Activated naive CD4-positive, alpha-beta T cell treated with anti-CD3 and anti-CD28 coated beads, Interleukin-2, amount 50 U/mL, for 24 hours (primary cell): ENCODE data around the gene CENATAC.
"Not testable (repeated sequence)": the region's sequence is repeated elsewhere in the genome, so short reads cannot be mapped to it uniquely, and the experiment has no call there.

Experiments used
- H3K27ac Mint-ChIP-seq: one replicate; pipeline ENCODE4 v1.8.0; 2021; ENCODE audit warnings: mild to moderate bottlenecking, mixed read lengths
- H3K27me3 Mint-ChIP-seq: one replicate; pipeline ENCODE4 v1.8.0; 2021; ENCODE audit warnings: mixed read lengths
- H3K36me3 Mint-ChIP-seq: one replicate; pipeline ENCODE4 v1.8.0; 2021; ENCODE audit warnings: mixed read lengths
- H3K4me1 Mint-ChIP-seq: one replicate; pipeline ENCODE4 v1.8.0; 2021; ENCODE audit warnings: mixed read lengths
- H3K4me3 Mint-ChIP-seq: one replicate; pipeline ENCODE4 v1.8.0; 2021; ENCODE audit warnings: mild to moderate bottlenecking, mixed read lengths
- H3K9me3 Mint-ChIP-seq: one replicate; pipeline ENCODE4 v1.8.0; 2021; ENCODE audit warnings: mixed read lengths

The CENATAC gene

DNA sequence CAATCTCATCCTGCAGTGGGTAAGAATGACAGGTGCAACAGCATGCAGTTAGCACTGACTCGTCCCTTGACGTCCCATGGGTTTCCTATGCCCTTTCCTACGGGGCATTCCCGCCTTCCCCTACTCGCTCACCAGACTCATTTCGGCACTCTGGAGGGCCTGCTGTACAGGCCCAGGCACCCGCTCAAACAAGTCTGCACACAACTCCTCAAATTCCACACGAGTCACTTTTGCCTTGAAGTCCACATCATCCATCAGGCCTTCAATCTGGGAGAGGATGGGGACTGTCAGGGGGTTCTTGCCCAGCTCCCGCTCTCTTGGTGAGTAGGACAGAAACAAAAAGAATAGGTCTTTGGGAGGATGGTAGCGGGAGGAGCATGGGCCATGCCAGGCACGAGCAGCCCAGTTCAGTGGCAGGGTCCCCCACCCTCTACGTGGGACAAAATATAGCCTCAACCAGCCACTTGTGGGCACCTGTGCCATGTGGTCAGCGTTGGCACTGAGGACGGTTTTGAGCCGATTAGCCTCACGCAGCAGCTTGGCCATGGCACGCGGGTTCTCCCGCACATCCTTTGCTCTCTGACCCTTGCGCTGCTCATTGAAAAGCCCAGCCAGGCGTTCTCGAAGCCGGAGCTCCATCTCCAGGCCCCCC, 54.4 kb downstream of the CENATAC start:
- no peak overlapping the region for H3K27ac Mint-ChIP-seq
- no peaks in the 10 kb centered on the region for H3K27me3 Mint-ChIP-seq
- peaks cover 41% of the 10 kb centered on the region for H3K4me1 Mint-ChIP-seq
- peaks cover 36% of the 10 kb centered on the region for H3K36me3 Mint-ChIP-seq
- no peak overlapping the region for H3K4me3 Mint-ChIP-seq
- H3K9me3 Mint-ChIP-seq = no peaks in the 10 kb centered on the region

- Mint-ChIP-seq H3K36me3 (peaks cover 31% of the 10 kb centered on the region), H3K4me1 (peaks cover 52% of the 10 kb centered on the region)
Observed at GRCh38 chr11:119054418-119054817, 56.5 kb downstream of the CENATAC start.

GRCh38 chr11:119055901-119056300, 58.0 kb downstream of the CENATAC start:
- H3K36me3 Mint-ChIP-seq = peaks cover 28% of the 10 kb centered on the region
- peak overlapping the region; percentile 90 for H3K27ac Mint-ChIP-seq
- no peaks in the 10 kb centered on the region for H3K27me3 Mint-ChIP-seq
- H3K4me3 Mint-ChIP-seq = peak overlapping the region; percentile 97
- H3K4me1 Mint-ChIP-seq = peaks cover 52% of the 10 kb centered on the region
- H3K9me3 Mint-ChIP-seq = no peaks in the 10 kb centered on the region

More at GRCh38 chr11:119054418-119054817, 56.5 kb downstream of the CENATAC start:
- H3K9me3 Mint-ChIP-seq = no peaks in the 10 kb centered on the region
- H3K27me3 Mint-ChIP-seq = no peaks in the 10 kb centered on the region
- no peak overlapping the region for H3K27ac Mint-ChIP-seq
- H3K4me3 Mint-ChIP-seq = peak overlapping the region; percentile 97

GRCh38 chr11:119056421-119056999, 58.6 kb downstream of the CENATAC start:
- Mint-ChIP-seq H3K36me3 (peaks cover 28% of the 10 kb centered on the region), H3K27ac (peak overlapping the region; percentile 97), H3K9me3 (no peaks in the 10 kb centered on the region), H3K4me1 (peaks cover 48% of the 10 kb centered on the region), H3K4me3 (peak overlapping the region; percentile 97), H3K27me3 (no peaks in the 10 kb centered on the region)

DNA sequence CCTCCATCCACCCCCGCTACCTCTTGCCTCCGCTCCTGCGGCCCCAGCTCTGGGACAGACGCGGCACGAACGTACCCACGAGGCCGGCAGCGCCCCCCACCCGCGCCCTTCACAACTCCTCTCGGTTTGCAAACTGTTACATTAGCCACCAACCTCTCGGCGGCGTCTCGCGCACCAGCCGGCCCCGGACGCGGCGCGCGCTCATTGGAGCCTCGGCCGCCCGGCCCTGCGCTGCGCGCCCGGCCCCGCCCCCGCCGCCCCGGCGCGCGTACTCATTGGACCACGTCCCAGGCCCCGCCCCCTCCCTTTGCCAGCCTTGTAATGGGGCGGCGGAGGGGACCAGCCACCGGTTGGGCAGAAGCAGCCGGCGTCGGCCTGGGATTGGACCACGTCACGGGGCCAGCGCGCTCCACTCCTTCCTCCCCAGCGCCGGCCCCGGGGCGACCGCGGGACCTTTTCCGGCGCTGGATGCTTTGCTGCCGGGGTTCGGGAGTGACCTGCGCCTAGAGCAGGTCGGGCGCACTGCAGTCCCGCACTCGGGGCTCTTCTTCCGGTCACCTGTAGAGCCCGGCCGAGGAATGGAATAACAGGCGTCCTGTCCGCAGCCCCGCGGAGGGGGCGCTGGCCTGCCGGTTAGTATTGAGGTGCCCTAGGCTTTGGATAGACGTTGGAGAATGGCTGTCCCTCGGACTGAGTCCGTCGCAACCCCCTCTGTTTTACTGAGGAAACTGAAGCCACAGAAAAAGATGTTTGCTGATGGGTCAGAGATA, 59.2 kb downstream of the CENATAC start, which contains the start of gene HYOU1:
HYOU1 (minus strand) TSS at position 206 of the 770 bp plus-strand sequence. CDS start 1,045 bp downstream, outside the sequence.
- Mint-ChIP-seq H3K4me1 (peaks cover 44% of the 10 kb centered on the region), H3K9me3 (no peaks in the 10 kb centered on the region), H3K36me3 (peaks cover 27% of the 10 kb centered on the region)

DNA sequence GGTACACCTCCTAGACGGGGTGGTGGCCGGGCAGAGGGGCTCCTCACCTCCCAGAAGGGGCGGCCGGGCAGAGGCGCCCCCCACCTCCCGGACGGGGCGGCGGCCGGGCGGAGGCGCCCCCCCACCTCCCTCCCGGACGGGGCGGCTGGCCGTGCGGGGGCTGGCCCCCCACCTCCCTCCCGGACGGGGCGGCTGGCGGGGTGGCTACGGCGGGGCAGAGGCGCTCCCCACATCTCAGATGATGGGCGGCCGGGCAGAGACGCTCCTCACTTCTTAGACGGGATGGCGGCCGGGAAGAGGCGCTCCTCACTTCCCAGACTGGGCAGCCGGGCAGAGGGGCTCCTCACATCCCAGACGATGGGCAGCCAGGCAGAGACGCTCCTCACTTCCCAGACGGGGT, 61.2 kb downstream of the CENATAC start:
- H3K4me3 Mint-ChIP-seq, H3K27ac Mint-ChIP-seq: not testable (repeated sequence)

More for the DNA sequence above, 59.2 kb downstream of the CENATAC start, which contains the start of gene HYOU1:
- Mint-ChIP-seq H3K4me3 (peak within 1 kb of the TSS; percentile 97), H3K27ac (peak within 1 kb of the TSS; percentile 97), H3K27me3 (no peaks in the 10 kb centered on the region)

GRCh38 chr11:119061256-119061655, 63.3 kb downstream of the CENATAC start:
- H3K9me3 Mint-ChIP-seq = no peaks in the 10 kb centered on the region
- H3K27ac Mint-ChIP-seq = no peak overlapping the region

More for the DNA sequence above, 61.2 kb downstream of the CENATAC start:
- Mint-ChIP-seq H3K4me1 (peaks cover 30% of the 10 kb centered on the region), H3K36me3 (peaks cover 11% of the 10 kb centered on the region)
- not testable (repeated sequence) for H3K27me3 Mint-ChIP-seq, H3K9me3 Mint-ChIP-seq

DNA sequence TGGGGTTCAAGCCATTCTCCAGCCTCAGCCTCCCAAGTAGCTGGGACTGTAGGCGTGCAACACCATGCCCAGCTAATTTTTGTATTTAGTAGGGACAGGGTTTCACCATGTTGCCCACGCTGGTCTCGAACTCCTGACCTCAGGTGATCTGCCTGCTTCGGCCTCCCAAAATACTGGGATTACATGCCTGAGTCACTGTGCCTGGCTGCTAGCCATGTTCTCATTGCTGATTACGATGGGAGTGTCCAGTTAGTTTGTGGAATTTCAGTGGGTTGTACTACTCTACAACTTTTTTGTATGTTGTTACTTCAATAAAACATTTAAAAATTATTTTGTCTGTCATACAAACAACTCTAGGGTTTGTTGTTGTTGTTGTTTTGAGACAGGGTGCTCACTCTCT, 64.8 kb downstream of the CENATAC start:
- no peaks in the 10 kb centered on the region for H3K9me3 Mint-ChIP-seq
- H3K4me1 Mint-ChIP-seq = peaks cover 30% of the 10 kb centered on the region
- no peak overlapping the region for H3K27ac Mint-ChIP-seq
- H3K27me3 Mint-ChIP-seq = no peaks in the 10 kb centered on the region
- H3K4me3 Mint-ChIP-seq = no peak overlapping the region
- H3K36me3 Mint-ChIP-seq = no peaks in the 10 kb centered on the region

More at GRCh38 chr11:119061256-119061655, 63.3 kb downstream of the CENATAC start:
- H3K36me3 Mint-ChIP-seq = no peaks in the 10 kb centered on the region
- H3K27me3 Mint-ChIP-seq = no peaks in the 10 kb centered on the region
- no peak overlapping the region for H3K4me3 Mint-ChIP-seq
- peaks cover 25% of the 10 kb centered on the region for H3K4me1 Mint-ChIP-seq

- Mint-ChIP-seq H3K4me3 (peak overlapping the region; percentile 71), H3K9me3 (no peaks in the 10 kb centered on the region), H3K27me3 (no peaks in the 10 kb centered on the region), H3K36me3 (peaks cover 2% of the 10 kb centered on the region), H3K27ac (peak overlapping the region; percentile 9), H3K4me1 (peaks cover 36% of the 10 kb centered on the region)
Observed at GRCh38 chr11:119065369-119065768, 67.4 kb downstream of the CENATAC start.
